Right lobe of liver (tissue), 6 donors: ENCODE results near the gene TBX4. TPM values are rescaled to one million over a fixed set of nuclear protein-coding genes. Genes with fewer than 3 reads are reported as not detected.
A peak's percentile ranks its signal among the peaks of the same experiment; 100 is the strongest.

ENCODE experiments used
- ATAC-seq, 4 donors: fragments of 200-7000 bp; cut with Tn5 transposase; one replicate each; pipeline ENCODE4 v1.9.1; 2020; ENCODE audit warnings: mild to moderate bottlenecking in 4 of 4, moderate library complexity in 4 of 4
- DNase-seq, 3 donors: peaks; one replicate each; pipeline ENCODE4 v3.0.0-alpha.2; 2020
- H3K27ac ChIP-seq, 3 donors: fragments of 200-600 bp; one replicate each; pipeline ENCODE4 v1.8.0; 2022
- H3K27me3 ChIP-seq, 2 donors: fragments of 200-600 bp; one replicate each; pipeline ENCODE4 v1.8.0; 2022
- H3K36me3 ChIP-seq, 4 donors: fragments of 200-600 bp; sonication (generic) in 1 of 4; one replicate each; pipeline versions ENCODE4 v1.5.1 to v1.8.0; 2017 to 2022; ENCODE audit warnings: control low read depth in 1 of 4
- H3K4me1 ChIP-seq, 4 donors: fragments of 200-600 bp; sonication (generic) in 1 of 4; one replicate each; pipeline versions ENCODE4 v1.5.1 to v1.8.0; 2017 to 2022; ENCODE audit warnings: control low read depth in 1 of 4
- H3K4me3 ChIP-seq, 3 donors: fragments of 200-600 bp; one replicate each; pipeline ENCODE4 v1.8.0; 2022
- H3K9me3 ChIP-seq, 4 donors: fragments of 200-600 bp; sonication (generic) in 1 of 4; one replicate each; pipeline versions ENCODE4 v1.5.1 to v1.8.0; 2017 to 2022; ENCODE audit warnings: control low read depth in 1 of 4
- CTCF ChIP-seq, 4 donors: fragments of 200-600 bp in 3 of 4; fragments of 450-650 bp in 1 of 4; IDR thresholded peaks; one replicate each; pipeline versions ENCODE4 v1.5.1 to v1.8.0; 2016 to 2022; ENCODE audit warnings: antibody characterized with exemption in 4 of 4, mild to moderate bottlenecking in 2 of 4
- POLR2A ChIP-seq: fragments of 450-650 bp; IDR thresholded peaks from one replicate; pipeline ENCODE4 v1.6.1; 2017; ENCODE audit warnings: antibody characterized with exemption, mild to moderate bottlenecking
- WGBS: methylation state at CpG from one replicate; pipeline ENCODE4 v1.1.6; 2018; ENCODE audit warnings: low coverage, low lambda C conversion rate; ENCODE audit not compliant: insufficient coverage; ENCODE audit errors: missing lambda C conversion rate; 5-methylcytosine and 5-hydroxymethylcytosine counted together
- intact Hi-C, 2 donors: fragments of 100-400 bp; cut with DNase I; formaldehyde crosslinking; loops; one replicate each; pipeline versions ENCODE4 v1.11.2 to v1.14.1; 2022
- total RNA-seq, 6 experiments: library from RNA; depleted of rRNA in 2 of 6; stranded (reverse); fragments of >200 nt in 2 of 6; fragmentation: NEBNext Ultra II Directional in 3 of 6; extraction: Animal tissue kit (Norgen Biotek cat#: 25700) in 3 of 6; gene quantifications; one replicate each; pipeline versions ENCODE4 v1.1.0 to v1.2.4, GENCODE V29; 2016 to 2023
- donor health status: DM: no; HTN: yes; CAD: no.
- donor health status: DM: no; HTN: no; CAD: no.
- donor health status: DM: no; HTN: no; CAD: no.
- donor health status: DM: no; HTN: yes; CAD: no.
- donor health status: DM: no; HTN: yes; CAD: no.

TBX4 gene
- total RNA-seq, 6 experiments from 2014 or later, result not detected

- Histone ChIP-seq H3K4me3 (no peak overlapping the region), H3K27ac (no peak overlapping the region), H3K9me3 (no peaks in the 10 kb centered on the region), H3K36me3 (no peaks in the 10 kb centered on the region), H3K27me3 (no peaks in the 10 kb centered on the region), H3K4me1 (no peaks in the 10 kb centered on the region)
- no peak for ATAC-seq
- no peak for DNase-seq
- intact Hi-C loops, result no loop called here
- WGBS, result 91% methylated on average over 11 of the region's 12 CpGs
- TF ChIP-seq CTCF (IDR thresholded peaks at IDR 0.05) (no peak), POLR2A (no peak)
These were observed 22.2 kb downstream of the TBX4 start for GRCh38 chr17:61474235-61474927.

DNA sequence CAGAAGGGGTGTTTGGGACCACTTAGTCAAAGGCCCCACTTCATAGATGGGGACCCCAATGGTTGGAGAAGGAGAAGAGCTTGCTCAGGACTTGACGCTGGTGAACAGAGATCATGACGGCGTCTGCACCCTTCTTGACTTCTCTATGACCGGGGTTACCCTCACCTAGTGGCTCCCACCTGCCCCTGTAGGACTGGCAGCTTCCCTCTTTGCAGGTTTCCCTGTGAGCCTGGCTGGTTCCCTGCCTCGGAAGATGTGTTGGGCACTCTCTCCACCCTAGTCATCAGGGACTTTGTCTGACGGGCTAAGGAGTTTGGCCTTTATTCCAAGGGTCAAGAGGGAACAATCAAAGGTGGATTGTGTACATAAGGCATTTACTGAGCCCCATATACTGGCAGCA lies 22.7 kb downstream of the TBX4 start:
- ATAC-seq, result no peak
- no peak overlapping the region for H3K4me3 ChIP-seq
- no peaks in the 10 kb centered on the region for H3K4me1 ChIP-seq
- H3K9me3 ChIP-seq, result no peaks in the 10 kb centered on the region
- no peaks in the 10 kb centered on the region for H3K36me3 ChIP-seq
- no peak overlapping the region for H3K27ac ChIP-seq
- DNase-seq, result no peak
- H3K27me3 ChIP-seq, result no peaks in the 10 kb centered on the region
- 46% methylated on average over 3 of the region's 6 CpGs for WGBS
- intact Hi-C loops, result no loop called here
- TF ChIP-seq CTCF (IDR thresholded peaks at IDR 0.05) (no peak), POLR2A (no peak)

GRCh38 chr17:61475726-61476125 lies 23.5 kb downstream of the TBX4 start:
- peak in 1 of 3 donors; percentile 19 for DNase-seq
- Histone ChIP-seq H3K27ac (no peak overlapping the region), H3K9me3 (no peaks in the 10 kb centered on the region), H3K36me3 (no peaks in the 10 kb centered on the region), H3K4me3 (no peak overlapping the region), H3K27me3 (no peaks in the 10 kb centered on the region), H3K4me1 (no peaks in the 10 kb centered on the region)
- no peak for TF ChIP-seq CTCF (IDR thresholded peaks at IDR 0.05)
- 38% methylated on average over 2 of the region's 8 CpGs for WGBS
- ATAC-seq, result no peak
- intact Hi-C loops, result no loop called here

GRCh38 chr17:61476476-61477203 lies 24.4 kb downstream of the TBX4 start:
- Histone ChIP-seq H3K4me1 (no peaks in the 10 kb centered on the region), H3K27me3 (no peaks in the 10 kb centered on the region), H3K9me3 (no peaks in the 10 kb centered on the region), H3K4me3 (no peak overlapping the region), H3K27ac (no peak overlapping the region), H3K36me3 (no peaks in the 10 kb centered on the region)
- 38% methylated on average over 4 of the region's 17 CpGs for WGBS
- TF ChIP-seq CTCF (IDR thresholded peaks at IDR 0.05), result no peak
- TF ChIP-seq POLR2A, result no peak
- no peak for ATAC-seq
- peak in 2 of 3 donors; percentile 20 to 36 for DNase-seq
- intact Hi-C loops, result no loop called here
